DND-41 (cell line): ENCODE data around the gene PSMC2.

Experiments
- CTCF ChIP-seq: IDR thresholded peaks from 2 replicates; pipeline ENCODE4 v1.5.1; 2012; ENCODE audit warnings: borderline replicate concordance, low read length, moderate library complexity, mild to moderate bottlenecking; ENCODE audit not compliant: poor library complexity, severe bottlenecking; ENCODE audit errors: extremely low read depth
- EZH2 ChIP-seq: IDR thresholded peaks from 3 replicates; pipeline ENCODE4 v1.6.1; 2012; ENCODE audit warnings: borderline replicate concordance, low read depth, mild to moderate bottlenecking, moderate library complexity, low read length, inconsistent platforms; ENCODE audit not compliant: severe bottlenecking

DNA sequence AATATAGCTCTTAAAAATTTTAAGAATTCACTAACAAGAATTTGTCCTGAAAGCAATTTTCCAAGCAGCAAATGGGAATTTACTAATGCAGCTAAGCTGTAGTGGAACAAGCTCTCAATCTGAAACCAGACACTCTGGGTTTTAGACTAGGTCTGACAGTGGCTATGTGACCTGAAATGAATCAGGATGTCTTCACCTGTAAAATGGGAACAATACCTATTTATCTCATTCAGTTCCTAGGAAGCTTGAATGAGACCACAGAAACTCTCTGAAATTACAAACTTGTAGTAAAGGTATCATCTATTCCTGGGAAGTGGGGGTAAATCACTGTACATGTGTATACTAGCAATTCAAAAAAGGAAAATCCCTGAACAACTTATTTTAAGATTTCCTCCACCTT lies 4.1 kb upstream of the PSMC2 start:
- TF ChIP-seq CTCF, result no peak
- TF ChIP-seq EZH2, result no peak
